Fibroblast of the conjunctiva (primary cell): ENCODE measurements around the gene CISH.
A peak's percentile ranks its signal among the peaks of the same experiment; 100 is the strongest.

Experiments used
- DNase-seq: peaks from one replicate; pipeline ENCODE4 v3.0.0-alpha.2; 2010; ENCODE audit warnings: low read depth

The CISH gene, protein sequence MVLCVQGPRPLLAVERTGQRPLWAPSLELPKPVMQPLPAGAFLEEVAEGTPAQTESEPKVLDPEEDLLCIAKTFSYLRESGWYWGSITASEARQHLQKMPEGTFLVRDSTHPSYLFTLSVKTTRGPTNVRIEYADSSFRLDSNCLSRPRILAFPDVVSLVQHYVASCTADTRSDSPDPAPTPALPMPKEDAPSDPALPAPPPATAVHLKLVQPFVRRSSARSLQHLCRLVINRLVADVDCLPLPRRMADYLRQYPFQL

DNA sequence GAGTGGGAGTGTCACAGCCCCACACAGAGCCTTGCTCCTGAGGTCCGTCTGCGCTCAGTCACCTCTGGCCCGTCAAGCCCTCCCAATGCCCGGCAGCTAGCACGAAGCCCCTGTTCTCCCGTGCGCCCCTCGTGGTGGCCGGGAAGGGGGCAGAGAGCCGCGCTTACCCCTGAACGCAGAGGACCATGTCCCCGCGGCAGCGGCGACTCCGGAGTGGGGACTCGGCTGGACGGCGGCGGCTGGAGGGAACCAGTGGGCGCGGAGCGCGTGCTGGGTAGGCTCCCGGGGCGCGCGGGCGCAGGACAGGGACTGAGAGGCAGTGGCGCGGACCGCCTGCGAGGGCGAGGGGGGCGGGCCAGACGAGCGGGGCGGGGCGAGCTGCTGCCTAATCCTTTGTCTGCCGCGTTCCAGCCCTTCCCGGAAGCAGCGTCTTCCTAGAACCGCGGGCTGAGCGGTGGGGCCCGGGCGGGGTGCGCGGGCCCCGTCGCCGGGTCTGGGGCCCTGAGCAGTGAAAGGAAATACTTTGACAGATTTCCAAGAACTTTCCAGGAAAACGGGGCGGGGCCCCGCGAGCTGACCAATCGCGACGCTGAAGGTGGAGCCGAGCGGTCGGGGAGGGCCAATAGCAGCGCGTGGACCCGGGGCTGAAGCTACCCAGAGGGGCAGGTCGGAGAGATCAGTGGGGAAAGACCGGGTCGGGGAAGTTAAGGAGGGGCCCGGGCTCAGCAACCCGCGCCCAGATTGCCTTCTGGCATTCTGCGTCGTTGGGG lies at the start of gene CISH:
Gene CISH, minus strand, starts transcription at position 311 of the 770 bp plus-strand sequence. Its CDS starts 124 bp downstream, at position 187.
- peak; percentile 75 for DNase-seq

GRCh38 chr3:50660386-50660785 lies 48.8 kb upstream of the CISH start:
- DNase-seq: no peak

DNA sequence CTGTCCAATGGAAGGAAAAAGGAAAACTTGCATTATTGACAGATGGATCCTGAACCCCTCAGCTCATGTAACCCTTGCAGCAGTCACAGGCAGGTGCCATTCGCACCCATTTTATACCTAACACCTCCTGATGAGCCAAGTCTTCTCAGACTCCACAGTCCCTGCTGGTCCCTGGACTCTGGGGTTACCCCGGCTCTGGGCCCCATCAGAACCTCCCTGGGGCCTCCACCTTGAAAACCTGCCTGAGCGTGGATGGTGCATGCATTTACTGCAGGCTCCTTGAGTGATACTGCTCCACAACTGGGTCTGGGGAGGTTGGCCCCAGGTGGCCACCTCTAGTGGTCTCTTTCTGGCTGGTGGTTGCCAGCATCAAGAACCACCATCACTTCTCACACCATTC lies 47.3 kb upstream of the CISH start:
- no peak for DNase-seq

DNA sequence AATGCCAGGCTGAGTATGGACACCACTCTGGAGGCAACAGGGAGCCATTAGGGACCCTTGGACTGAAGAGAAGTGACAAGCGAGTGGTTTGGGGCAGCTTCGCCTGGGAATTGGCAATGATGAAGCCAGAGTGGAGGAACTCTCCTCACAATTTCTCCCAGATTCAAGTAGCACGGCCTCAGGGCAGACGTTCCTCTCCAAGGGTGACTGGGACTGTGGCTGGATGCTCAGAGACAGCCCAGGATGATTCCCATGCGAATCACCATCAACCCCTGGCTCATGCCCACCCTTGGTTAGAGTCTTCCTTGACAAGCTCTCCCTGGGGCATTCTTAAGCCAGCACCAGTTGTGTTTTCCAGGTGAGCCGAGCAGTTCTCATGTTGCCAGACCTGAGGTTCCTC lies 46.8 kb upstream of the CISH start:
- no peak for DNase-seq

GRCh38 chr3:50657816-50658215 lies 46.2 kb upstream of the CISH start:
- DNase-seq: no peak

- no peak for DNase-seq
These were observed 45.8 kb upstream of the CISH start for GRCh38 chr3:50657407-50657806.

DNA sequence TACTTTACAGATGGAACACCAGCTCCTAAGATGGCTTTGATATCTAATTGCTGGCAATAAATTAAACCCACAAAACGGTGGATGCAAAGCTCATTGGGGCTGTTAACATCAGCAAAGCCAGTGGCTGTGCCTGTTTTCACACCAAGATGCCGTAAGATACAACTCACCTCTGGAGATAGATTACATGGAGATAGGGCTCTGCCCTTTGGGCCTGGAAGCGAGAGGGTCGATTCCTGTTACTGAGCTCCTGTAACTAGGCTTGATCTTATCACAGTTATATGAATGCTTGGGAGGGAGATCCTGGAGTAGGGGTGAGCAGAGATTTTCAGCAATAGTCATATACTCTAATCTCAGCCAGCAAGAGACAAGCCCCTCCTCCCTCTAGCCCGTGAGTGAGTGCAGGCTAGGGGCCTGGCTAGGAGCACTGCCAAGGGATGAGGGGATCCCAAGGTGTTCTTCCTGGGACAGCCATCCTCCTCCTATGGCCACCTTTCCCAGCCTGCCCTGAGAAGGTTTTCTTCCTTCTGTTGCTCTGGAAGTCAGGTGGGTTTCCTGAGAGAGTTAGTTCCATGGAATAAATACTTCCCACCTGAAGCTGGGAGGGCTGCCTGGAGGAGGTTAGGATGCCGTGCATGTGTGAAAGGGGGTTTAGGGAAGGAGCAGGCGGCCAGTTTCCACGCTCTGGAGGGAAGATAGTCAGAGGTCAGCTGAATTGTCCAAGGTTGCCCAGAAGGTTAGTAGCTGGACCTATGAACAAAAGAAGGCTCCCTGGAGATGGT lies 45.0 kb upstream of the CISH start:
- DNase-seq: no peak

- no peak for DNase-seq
These were observed 43.6 kb upstream of the CISH start for GRCh38 chr3:50655009-50655830.

- no peak for DNase-seq
These were observed 42.5 kb upstream of the CISH start for GRCh38 chr3:50653937-50654595.

DNA sequence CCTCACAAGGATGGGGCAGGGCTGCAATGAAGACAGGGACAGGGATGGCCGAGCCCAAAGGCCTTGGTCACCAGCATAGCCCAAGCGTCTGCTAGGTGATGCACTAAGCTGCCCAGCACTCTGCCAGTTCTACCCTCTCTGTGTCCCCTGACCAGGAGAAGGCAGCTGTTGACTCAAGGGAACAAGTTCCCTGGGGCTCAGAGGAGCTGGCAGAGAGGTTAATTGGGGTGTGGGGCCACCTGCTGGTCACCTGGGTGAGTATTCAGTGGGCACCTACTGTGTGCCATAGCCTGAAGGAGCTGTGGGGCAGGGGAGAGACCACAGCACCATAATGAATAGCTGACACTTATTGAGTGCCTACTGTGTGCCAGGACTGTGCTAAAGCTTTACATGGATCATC lies 41.1 kb upstream of the CISH start:
- no peak for DNase-seq

GRCh38 chr3:50651920-50652529 lies 40.5 kb upstream of the CISH start:
- no peak for DNase-seq

GRCh38 chr3:50651445-50651844 lies 39.9 kb upstream of the CISH start:
- no peak for DNase-seq

GRCh38 chr3:50650018-50650417 lies 38.4 kb upstream of the CISH start:
- DNase-seq: no peak

DNA sequence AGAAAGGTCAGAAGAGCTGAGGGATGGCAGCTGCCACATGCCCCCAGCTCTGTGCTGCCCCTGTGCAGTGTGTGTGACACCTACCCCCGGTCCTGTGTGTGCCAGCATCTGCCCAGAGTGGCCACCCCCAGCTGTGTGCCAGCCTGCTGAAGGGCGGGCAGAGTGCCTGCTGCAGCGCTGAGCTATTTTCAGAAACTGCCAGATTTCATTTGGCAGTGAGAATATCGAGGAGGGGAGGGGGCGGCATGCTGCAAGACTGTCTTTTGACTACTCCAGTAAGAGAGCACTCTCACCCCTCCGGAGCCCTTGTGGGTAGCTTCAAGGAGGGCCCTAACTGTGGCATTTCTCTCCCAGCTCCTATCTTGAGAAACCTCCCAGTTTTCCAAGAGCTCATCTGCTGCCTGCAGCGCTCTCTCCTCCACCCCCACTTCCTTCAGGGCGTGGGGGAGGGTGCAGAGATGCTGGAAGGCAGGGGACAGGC lies 37.9 kb upstream of the CISH start:
- no peak for DNase-seq

DNA sequence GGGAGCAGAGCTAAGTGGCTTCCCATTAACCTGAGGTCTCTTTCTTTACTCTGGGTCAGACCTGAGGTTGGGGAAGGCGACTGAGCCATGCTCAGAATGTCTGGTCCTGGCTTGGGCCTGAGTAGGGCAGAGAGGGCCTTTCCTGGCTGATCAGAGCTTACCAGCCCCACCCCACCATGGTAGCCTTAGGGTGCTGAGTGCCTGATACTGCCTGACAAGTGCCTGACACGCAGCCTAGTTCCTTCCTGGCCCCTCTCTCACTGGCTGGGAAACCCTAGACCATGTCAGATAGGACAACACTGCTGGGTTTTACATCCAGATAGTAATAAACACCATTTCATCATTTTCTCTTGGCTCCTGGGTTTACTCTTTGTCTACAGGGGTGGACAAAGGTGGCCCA lies 37.4 kb upstream of the CISH start:
- no peak for DNase-seq

- no peak for DNase-seq
These were observed 36.7 kb upstream of the CISH start for GRCh38 chr3:50648313-50648712.

GRCh38 chr3:50645378-50645777 lies 33.8 kb upstream of the CISH start:
- DNase-seq: no peak

GRCh38 chr3:50644561-50644960 lies 33.0 kb upstream of the CISH start:
- no peak for DNase-seq

DNA sequence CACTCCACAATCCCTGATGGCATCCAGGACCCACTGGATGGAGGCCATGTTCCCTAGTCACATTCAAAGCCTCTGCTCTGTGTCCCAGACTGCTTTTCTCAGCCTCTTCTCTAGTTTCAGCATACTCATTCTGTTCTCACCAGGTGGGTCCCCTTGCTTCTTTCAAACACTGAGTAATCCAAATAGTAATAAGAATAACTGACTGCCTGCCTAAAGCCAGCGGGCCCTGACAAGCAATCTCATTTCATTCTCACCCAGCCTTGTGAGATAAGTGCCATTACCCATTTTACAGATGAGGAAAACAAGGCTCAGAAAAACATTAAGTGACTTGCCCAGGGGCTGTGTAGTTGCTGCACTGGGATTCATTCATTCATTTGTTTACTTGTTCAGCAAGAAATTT lies 30.8 kb upstream of the CISH start:
- DNase-seq: no peak

- DNase-seq: no peak
These were observed 27.5 kb upstream of the CISH start for GRCh38 chr3:50639055-50639494.

DNA sequence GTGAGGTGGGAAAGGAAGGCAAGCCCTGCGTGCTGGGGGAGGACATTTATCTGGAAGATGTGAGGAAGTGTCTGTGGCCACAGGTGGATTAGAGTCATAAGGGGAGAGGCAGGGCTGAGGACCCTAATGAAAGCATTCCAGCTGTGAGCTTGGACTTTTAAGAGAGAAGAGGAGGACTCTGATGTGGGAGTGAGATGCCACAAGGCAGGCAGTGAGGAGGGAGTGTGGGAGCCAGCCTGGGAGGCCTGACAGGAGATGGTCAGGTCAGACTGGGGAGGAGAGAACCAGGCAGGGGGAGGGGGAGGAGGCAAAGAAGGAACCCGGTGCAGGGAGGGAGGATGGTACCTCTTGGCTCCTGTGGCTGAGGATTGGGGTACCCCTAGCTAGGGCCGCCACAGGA lies 26.4 kb upstream of the CISH start:
- no peak for DNase-seq
